ENCODE results near the gene NLRP4. TPM values are rescaled to one million over a fixed set of nuclear protein-coding genes. Genes with fewer than 3 reads are reported as not detected.

Gene NLRP4
- total and polyA plus RNA-seq, 10 of the 15 experiments (the other 5 are each of a cell fraction or from before 2014, with no cell fraction given): 0.07 to 9.6 (median 0.29) TPM; not detected in 6

- ATAC-seq: no peak
- Histone ChIP-seq H3K27ac (ENCODE audit: control insufficient read depth, insufficient read depth) (no peak overlapping the region), H3K27me3 (replicated peaks in 1 of 2; ENCODE audit: control insufficient read depth in 2 of 2, insufficient read depth in 2 of 2, low read length in 1 of 2) (no peaks in the 10 kb centered on the region), H3K4me2 (ENCODE audit: control insufficient read depth, insufficient read depth) (no peak overlapping the region), H2AFZ (ENCODE audit: control insufficient read depth, low read depth, low read length) (no peak overlapping the region), H3K9ac (ENCODE audit: control insufficient read depth, insufficient read depth, low read length) (no peak overlapping the region), H4K20me1 (ENCODE audit: control insufficient read depth, insufficient read depth) (no peaks in the 10 kb centered on the region), H3K4me3 (no peak overlapping the region), H3K9me3 (replicated peaks; ENCODE audit: control insufficient read depth, insufficient read depth, low read length) (peaks cover 2% of the 10 kb centered on the region; the same call in 2 of the 3 replicates), H3K4me1 (ENCODE audit: control insufficient read depth, insufficient read depth, low read length) (no peaks in the 10 kb centered on the region), H3K79me2 (ENCODE audit: control insufficient read depth, insufficient read depth, low read length) (no peaks in the 10 kb centered on the region), H3K36me3 (ENCODE audit: control insufficient read depth in 2 of 2, insufficient read depth in 2 of 2, low read length in 1 of 2) (no peaks in the 10 kb centered on the region)
- DNase-seq (ENCODE audit: low read depth, low spot score): no peak
- 35% methylated on average over 3 of the region's 3 CpGs for WGBS (ENCODE audit: insufficient coverage, insufficient replicate concordance, low lambda C conversion rate, missing lambda C conversion rate)
- ChIA-PET RAD21 (ENCODE audit: unreplicated experiment) (interaction anchor here (3.3 kb wide), 1 partner anchor 179 kb away, joined by 22 read pairs; no protein-coding TSS in a partner anchor), CTCF (interaction anchor here (4.6 kb wide), 1 partner anchor 179 kb away, joined by 80 read pairs; no protein-coding TSS in a partner anchor), POLR2A (no interaction called here), SMC1A (ENCODE audit: uncharacterized antibody, unreplicated experiment) (interaction anchor here (1.5 to 4.5 kb wide), 3 partner anchors 11 to 179 kb away, joined by 3 to 31 read pairs (median 6); no protein-coding TSS in a partner anchor)
- BruUV-seq (replicated peaks): no TSS peak
- FAIRE-seq: no peak
- intact Hi-C loops (cut with micrococcal nuclease; ENCODE audit: unreplicated experiment) (no loop called here), in situ Hi-C loops (cut with MboI) (loop anchor here (10.0 kb wide), 1 partner anchor 297 kb away; no protein-coding TSS in a partner anchor)
- TF ChIP-seq HDAC6 (IDR thresholded peaks at IDR 0.05; ENCODE audit: unreplicated experiment): no peak
- TF ChIP-seq ZNF384 (IDR thresholded peaks at IDR 0.05; ENCODE audit: borderline replicate concordance, low read depth, low read length): no peak
- no peak for TF ChIP-seq IKZF1 (conservative IDR thresholded peaks at IDR 0.05)
- no peak for TF ChIP-seq ZBED1 (IDR thresholded peaks at IDR 0.05; ENCODE audit: borderline replicate concordance)
- no peak for TF ChIP-seq DPF2 (IDR thresholded peaks at IDR 0.05)
- TF ChIP-seq, protein P1, sequence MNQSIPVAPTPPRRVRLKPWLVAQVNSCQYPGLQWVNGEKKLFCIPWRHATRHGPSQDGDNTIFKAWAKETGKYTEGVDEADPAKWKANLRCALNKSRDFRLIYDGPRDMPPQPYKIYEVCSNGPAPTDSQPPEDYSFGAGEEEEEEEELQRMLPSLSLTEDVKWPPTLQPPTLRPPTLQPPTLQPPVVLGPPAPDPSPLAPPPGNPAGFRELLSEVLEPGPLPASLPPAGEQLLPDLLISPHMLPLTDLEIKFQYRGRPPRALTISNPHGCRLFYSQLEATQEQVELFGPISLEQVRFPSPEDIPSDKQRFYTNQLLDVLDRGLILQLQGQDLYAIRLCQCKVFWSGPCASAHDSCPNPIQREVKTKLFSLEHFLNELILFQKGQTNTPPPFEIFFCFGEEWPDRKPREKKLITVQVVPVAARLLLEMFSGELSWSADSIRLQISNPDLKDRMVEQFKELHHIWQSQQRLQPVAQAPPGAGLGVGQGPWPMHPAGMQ (IDR thresholded peaks at IDR 0.05; ENCODE audit: borderline replicate concordance): no peak
- TF ChIP-seq, protein P2, sequence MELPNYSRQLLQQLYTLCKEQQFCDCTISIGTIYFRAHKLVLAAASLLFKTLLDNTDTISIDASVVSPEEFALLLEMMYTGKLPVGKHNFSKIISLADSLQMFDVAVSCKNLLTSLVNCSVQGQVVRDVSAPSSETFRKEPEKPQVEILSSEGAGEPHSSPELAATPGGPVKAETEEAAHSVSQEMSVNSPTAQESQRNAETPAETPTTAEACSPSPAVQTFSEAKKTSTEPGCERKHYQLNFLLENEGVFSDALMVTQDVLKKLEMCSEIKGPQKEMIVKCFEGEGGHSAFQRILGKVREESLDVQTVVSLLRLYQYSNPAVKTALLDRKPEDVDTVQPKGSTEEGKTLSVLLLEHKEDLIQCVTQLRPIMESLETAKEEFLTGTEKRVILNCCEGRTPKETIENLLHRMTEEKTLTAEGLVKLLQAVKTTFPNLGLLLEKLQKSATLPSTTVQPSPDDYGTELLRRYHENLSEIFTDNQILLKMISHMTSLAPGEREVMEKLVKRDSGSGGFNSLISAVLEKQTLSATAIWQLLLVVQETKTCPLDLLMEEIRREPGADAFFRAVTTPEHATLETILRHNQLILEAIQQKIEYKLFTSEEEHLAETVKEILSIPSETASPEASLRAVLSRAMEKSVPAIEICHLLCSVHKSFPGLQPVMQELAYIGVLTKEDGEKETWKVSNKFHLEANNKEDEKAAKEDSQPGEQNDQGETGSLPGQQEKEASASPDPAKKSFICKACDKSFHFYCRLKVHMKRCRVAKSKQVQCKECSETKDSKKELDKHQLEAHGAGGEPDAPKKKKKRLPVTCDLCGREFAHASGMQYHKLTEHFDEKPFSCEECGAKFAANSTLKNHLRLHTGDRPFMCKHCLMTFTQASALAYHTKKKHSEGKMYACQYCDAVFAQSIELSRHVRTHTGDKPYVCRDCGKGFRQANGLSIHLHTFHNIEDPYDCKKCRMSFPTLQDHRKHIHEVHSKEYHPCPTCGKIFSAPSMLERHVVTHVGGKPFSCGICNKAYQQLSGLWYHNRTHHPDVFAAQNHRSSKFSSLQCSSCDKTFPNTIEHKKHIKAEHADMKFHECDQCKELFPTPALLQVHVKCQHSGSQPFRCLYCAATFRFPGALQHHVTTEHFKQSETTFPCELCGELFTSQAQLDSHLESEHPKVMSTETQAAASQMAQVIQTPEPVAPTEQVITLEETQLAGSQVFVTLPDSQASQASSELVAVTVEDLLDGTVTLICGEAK (IDR thresholded peaks at IDR 0.05; ENCODE audit: borderline replicate concordance): no peak
- TF ChIP-seq E2F8 (IDR thresholded peaks at IDR 0.05; ENCODE audit: low read depth, partially characterized antibody): no peak
Observed at GRCh38 chr19:55811340-55811739, 25.0 kb upstream of the NLRP4 start.

Data from GM12878 (cell line).